KBM-7 (cell line): ENCODE results near the gene ZNF722.
"Not testable (repeated sequence)": the region's sequence is repeated elsewhere in the genome, so short reads cannot be mapped to it uniquely, and the experiment has no call there.

Experiments
- DNase-seq: peaks from one replicate; pipeline ENCODE4 v3.0.0-alpha.2; 2015
- in situ Hi-C: fragments of 300-500 bp; cut with MboI; formaldehyde crosslinking; loops from 2 replicates; pipeline ENCODE4 v1.14.3; 2020; ENCODE audit warnings: low sequenced_read_pairs, low pct_unique_long_range_greater_than_20kb, mixed read lengths

The ZNF722 gene

GRCh38 chr7:63998549-63998948, at the start of gene ZNF722:
Gene ZNF722 (plus strand): TSS chr7:63998849. CDS start chr7:63998962, 113 bp downstream.
- in situ Hi-C loops, result no loop called here
- no peak for DNase-seq

- in situ Hi-C loops, result no loop called here
- DNase-seq, result no peak
These were observed 45.5 kb upstream of the ZNF722 start for GRCh38 chr7:63953181-63953580.

GRCh38 chr7:63968629-63969028, 30.0 kb upstream of the ZNF722 start:
- in situ Hi-C loops, result no loop called here
- DNase-seq, result no peak

GRCh38 chr7:64015496-64015895, 16.8 kb downstream of the ZNF722 start:
- DNase-seq, in situ Hi-C loops: not testable (repeated sequence)

- DNase-seq, result no peak
- in situ Hi-C loops, result no loop called here
These were observed 36.7 kb downstream of the ZNF722 start for GRCh38 chr7:64035388-64035787.

GRCh38 chr7:64037095-64037494, 38.4 kb downstream of the ZNF722 start:
- in situ Hi-C loops, result no loop called here
- DNase-seq, result no peak

- no peak for DNase-seq
- in situ Hi-C loops, result no loop called here
These were observed 46.8 kb downstream of the ZNF722 start, which contains the start of gene ZNF727 for GRCh38 chr7:64045301-64046040. Gene ZNF727 (plus strand): TSS chr7:64045434. CDS start chr7:64045622, 188 bp downstream.

GRCh38 chr7:64046041-64046389, 47.4 kb downstream of the ZNF722 start:
- DNase-seq, result no peak
- in situ Hi-C loops, result no loop called here
